Neural progenitor cell (in vitro differentiated cells): Measurements from ENCODE around the gene STK24. TPM values are rescaled to one million over a fixed set of nuclear protein-coding genes. Genes with fewer than 3 reads are reported as not detected.

ENCODE experiments used
- DNase-seq: peaks from one replicate; pipeline ENCODE4 v3.0.0-alpha.2; 2016; ENCODE audit warnings: low spot score
- H2AFZ ChIP-seq: fragments of 200-600 bp; sonication (generic); replicated peaks from 2 replicates; pipeline ENCODE4 v1.6.1; 2016; ENCODE audit warnings: antibody characterized with exemption
- H3F3A ChIP-seq: fragments of 200-600 bp; sonication (generic); 2 replicates; pipeline ENCODE4 v1.6.1; 2016; ENCODE audit warnings: antibody characterized with exemption, low read depth
- H3K27ac ChIP-seq: fragments of 200-600 bp; sonication (generic); 2 replicates; pipeline ENCODE4 v1.5.1; 2016; ENCODE audit warnings: mild to moderate bottlenecking
- H3K27me3 ChIP-seq: fragments of 200-600 bp; sonication (generic); 2 replicates; pipeline ENCODE4 v1.6.1; 2016; ENCODE audit warnings: mild to moderate bottlenecking, moderate library complexity
- H3K36me3 ChIP-seq: fragments of 200-600 bp; sonication (generic); 2 replicates; pipeline ENCODE4 v1.5.1; 2016
- H3K4me1 ChIP-seq: fragments of 200-600 bp; sonication (generic); 2 replicates; pipeline ENCODE4 v1.6.1; 2016; ENCODE audit warnings: mixed run types
- H3K4me2 ChIP-seq: fragments of 200-600 bp; sonication (generic); 2 replicates; pipeline ENCODE4 v1.6.1; 2016
- H3K4me3 ChIP-seq: fragments of 200-600 bp; sonication (generic); 2 replicates; pipeline ENCODE4 v1.5.1; 2016
- H3K79me2 ChIP-seq: fragments of 200-600 bp; sonication (generic); 2 replicates; pipeline ENCODE4 v1.6.1; 2016; ENCODE audit warnings: low read depth
- H3K9ac ChIP-seq: fragments of 200-600 bp; sonication (generic); 2 replicates; pipeline ENCODE4 v1.6.1; 2016
- H3K9me3 ChIP-seq: fragments of 200-600 bp; sonication (generic); 2 replicates; pipeline ENCODE4 v1.5.1; 2016; ENCODE audit warnings: low read depth
- H4K20me1 ChIP-seq: fragments of 200-600 bp; sonication (generic); 2 replicates; pipeline ENCODE4 v1.6.1; 2016; ENCODE audit warnings: low read depth
- H3K27ac Mint-ChIP-seq: 3 replicates; pipeline ENCODE4 v1.8.0; 2021; ENCODE audit warnings: mixed read lengths
- H3K27me3 Mint-ChIP-seq: 2 replicates; pipeline ENCODE4 v1.8.0; 2022; ENCODE audit warnings: low read depth, mild to moderate bottlenecking, inconsistent platforms, moderate library complexity, mixed read lengths; ENCODE audit not compliant: insufficient read depth
- H3K36me3 Mint-ChIP-seq: 3 replicates; pipeline ENCODE4 v1.8.0; 2021; ENCODE audit warnings: mixed read lengths
- H3K4me1 Mint-ChIP-seq: 3 replicates; pipeline ENCODE4 v1.8.0; 2021; ENCODE audit warnings: mixed read lengths
- H3K4me3 Mint-ChIP-seq: 3 replicates; pipeline ENCODE4 v1.8.0; 2021; ENCODE audit warnings: mild to moderate bottlenecking, moderate library complexity, mixed read lengths
- H3K9me3 Mint-ChIP-seq: 3 replicates; pipeline ENCODE4 v1.8.0; 2020; ENCODE audit warnings: mixed read lengths
- CTCF ChIP-seq: fragments of 200-600 bp; sonication (generic); IDR thresholded peaks from 2 replicates; pipeline ENCODE4 v1.5.1; 2017; ENCODE audit warnings: antibody characterized with exemption, mild to moderate bottlenecking
- EZH2 ChIP-seq: fragments of 200-600 bp; sonication (generic); IDR thresholded peaks from 2 replicates; pipeline ENCODE4 v1.6.1; 2017; ENCODE audit warnings: antibody characterized with exemption, mild to moderate bottlenecking, moderate library complexity
- EZH2phosphoT487 ChIP-seq: fragments of 200-600 bp; sonication (generic); IDR thresholded peaks from 2 replicates; pipeline ENCODE4 v1.6.1; 2017; ENCODE audit warnings: antibody characterized with exemption
- total RNA-seq: library from RNA; depleted of rRNA; stranded (reverse); fragments of >200 nt; gene quantifications from 2 replicates; pipeline ENCODE4 v1.2.3, GENCODE V29; 2015; ENCODE audit warnings: low replicate concordance

The STK24 gene
- total RNA-seq, 1 donor from 2014 or later = 330 TPM

GRCh38 chr13:98515818-98516465, 61.0 kb downstream of the STK24 start:
- peaks cover 97% of the 10 kb centered on the region for H4K20me1 ChIP-seq
- Mint-ChIP-seq H3K4me1 (peaks cover 35% of the 10 kb centered on the region), H3K9me3 (no peaks in the 10 kb centered on the region), H3K27me3 (peaks cover 2% of the 10 kb centered on the region), H3K4me3 (no peak overlapping the region), H3K27ac (peak overlapping the region; percentile 11), H3K36me3 (peaks cover 37% of the 10 kb centered on the region)
- peaks cover 29% of the 10 kb centered on the region for H3F3A ChIP-seq
- no peaks in the 10 kb centered on the region for H3K27me3 ChIP-seq
- peak; percentile 31 for DNase-seq
- peaks cover 35% of the 10 kb centered on the region for H3K4me1 ChIP-seq
- H2AFZ ChIP-seq = no peak overlapping the region
- H3K9ac ChIP-seq = no peak overlapping the region
- H3K27ac ChIP-seq = peak overlapping the region; percentile 81
- no peaks in the 10 kb centered on the region for H3K36me3 ChIP-seq
- H3K9me3 ChIP-seq = no peaks in the 10 kb centered on the region
- peaks cover 100% of the 10 kb centered on the region for H3K79me2 ChIP-seq
- TF ChIP-seq EZH2phosphoT487 = no peak
- TF ChIP-seq EZH2 = no peak
- no peak for TF ChIP-seq CTCF
- H3K4me2 ChIP-seq = peak overlapping the region; percentile 40
- no peak overlapping the region for H3K4me3 ChIP-seq

GRCh38 chr13:98514288-98514687, 62.6 kb downstream of the STK24 start:
- Mint-ChIP-seq H3K27me3 (peaks cover 2% of the 10 kb centered on the region), H3K27ac (no peak overlapping the region)

GRCh38 chr13:98513837-98514236, 63.1 kb downstream of the STK24 start:
- no peak overlapping the region for H3K9ac ChIP-seq
- peaks cover 100% of the 10 kb centered on the region for H3K79me2 ChIP-seq
- Mint-ChIP-seq H3K27ac (no peak overlapping the region), H3K9me3 (no peaks in the 10 kb centered on the region), H3K4me1 (peaks cover 24% of the 10 kb centered on the region), H3K4me3 (no peak overlapping the region), H3K36me3 (peaks cover 39% of the 10 kb centered on the region), H3K27me3 (peaks cover 2% of the 10 kb centered on the region)
- no peaks in the 10 kb centered on the region for H3K36me3 ChIP-seq
- H2AFZ ChIP-seq = no peak overlapping the region
- H3K9me3 ChIP-seq = no peaks in the 10 kb centered on the region
- TF ChIP-seq EZH2 = no peak
- no peak for TF ChIP-seq EZH2phosphoT487
- TF ChIP-seq CTCF = no peak
- H4K20me1 ChIP-seq = peaks cover 97% of the 10 kb centered on the region
- no peak overlapping the region for H3K4me2 ChIP-seq
- peaks cover 32% of the 10 kb centered on the region for H3F3A ChIP-seq
- no peaks in the 10 kb centered on the region for H3K27me3 ChIP-seq
- H3K27ac ChIP-seq = no peak overlapping the region
- no peak overlapping the region for H3K4me3 ChIP-seq
- DNase-seq = no peak
- H3K4me1 ChIP-seq = peaks cover 29% of the 10 kb centered on the region

More at GRCh38 chr13:98514288-98514687, 62.6 kb downstream of the STK24 start:
- no peak overlapping the region for H3K4me3 ChIP-seq
- Mint-ChIP-seq H3K9me3 (no peaks in the 10 kb centered on the region), H3K4me1 (peaks cover 22% of the 10 kb centered on the region), H3K36me3 (peaks cover 40% of the 10 kb centered on the region), H3K4me3 (no peak overlapping the region)
- H3K9me3 ChIP-seq = no peaks in the 10 kb centered on the region
- peaks cover 26% of the 10 kb centered on the region for H3K4me1 ChIP-seq
- no peak overlapping the region for H3K27ac ChIP-seq
- H3K79me2 ChIP-seq = peaks cover 100% of the 10 kb centered on the region
- no peak overlapping the region for H2AFZ ChIP-seq
- H3K27me3 ChIP-seq = no peaks in the 10 kb centered on the region
- peaks cover 97% of the 10 kb centered on the region for H4K20me1 ChIP-seq
- H3F3A ChIP-seq = peaks cover 29% of the 10 kb centered on the region
- H3K9ac ChIP-seq = no peak overlapping the region
- H3K36me3 ChIP-seq = no peaks in the 10 kb centered on the region
- H3K4me2 ChIP-seq = no peak overlapping the region
- no peak for DNase-seq
- TF ChIP-seq CTCF = no peak
